HepG2 (cell line): ENCODE measurements around the gene NEURL2. TPM values are rescaled to one million over a fixed set of nuclear protein-coding genes. Genes with fewer than 3 reads are reported as not detected.

Experiments
- BRCA1 ChIP-seq: sonication (generic); formaldehyde crosslinking; IDR thresholded peaks from 2 replicates; pipeline ENCODE4 v1.4.0; 2020; ENCODE audit warnings: missing genetic modification reagents
- FOXC1 ChIP-seq: sonication (generic); formaldehyde crosslinking; IDR thresholded peaks from 2 replicates; pipeline ENCODE4 v1.8.0; 2022; ENCODE audit warnings: mild to moderate bottlenecking, missing genetic modification reagents, borderline replicate concordance
- HES4 ChIP-seq: sonication (generic); formaldehyde crosslinking; IDR thresholded peaks from 2 replicates; pipeline ENCODE4 v1.9.0; 2021; ENCODE audit warnings: mild to moderate bottlenecking, missing genetic modification reagents, borderline replicate concordance
- HIVEP1 ChIP-seq: sonication (generic); formaldehyde crosslinking; IDR thresholded peaks from 2 replicates; pipeline ENCODE4 v1.4.0; 2020; ENCODE audit warnings: mild to moderate bottlenecking, missing genetic modification reagents
- HNRNPH1 ChIP-seq: fragments of 200-400 bp; formaldehyde crosslinking; optimal IDR thresholded peaks from 2 replicates; pipeline ENCODE3; 2017; ENCODE audit warnings: mild to moderate bottlenecking, low read depth, low read length
- ISL2 ChIP-seq: sonication (generic); formaldehyde crosslinking; IDR thresholded peaks from 2 replicates; pipeline ENCODE4 v1.5.0; 2020; ENCODE audit warnings: missing genetic modification reagents
- MAF1 ChIP-seq: sonication (generic); formaldehyde crosslinking; IDR thresholded peaks from 2 replicates; pipeline ENCODE4 v1.5.0; 2020; ENCODE audit warnings: missing genetic modification reagents, borderline replicate concordance
- PPARG ChIP-seq: conservative IDR thresholded peaks from 2 replicates; pipeline ENCODE4 v1.6.1; 2016; ENCODE audit warnings: missing biosample characterization, missing genetic modification reagents
- SAP130 ChIP-seq: IDR thresholded peaks from 2 replicates; pipeline ENCODE4 v1.6.1; 2016; ENCODE audit warnings: low read depth
- SP2 ChIP-seq: sonication (generic); formaldehyde crosslinking; IDR thresholded peaks from 2 replicates; pipeline ENCODE4 v1.5.1; 2020; ENCODE audit warnings: mild to moderate bottlenecking, missing genetic modification reagents
- SRSF4 ChIP-seq: fragments of 200-400 bp; formaldehyde crosslinking; IDR thresholded peaks from one replicate; pipeline ENCODE4 v1.6.1; 2018; ENCODE audit warnings: mild to moderate bottlenecking, low read depth, low read length, moderate library complexity; ENCODE audit not compliant: poor library complexity, severe bottlenecking
- STAG1 ChIP-seq: sonication (generic); formaldehyde crosslinking; IDR thresholded peaks from 2 replicates; pipeline ENCODE4 v1.4.0; 2020; ENCODE audit warnings: missing genetic modification reagents
- ZFYVE20 ChIP-seq: sonication (generic); formaldehyde crosslinking; IDR thresholded peaks from 2 replicates; pipeline ENCODE4 v1.8.0; 2023; ENCODE audit warnings: low read depth, mild to moderate bottlenecking, moderate library complexity, missing genetic modification reagents, borderline replicate concordance
- ZNF10 ChIP-seq: sonication (generic); formaldehyde crosslinking; IDR thresholded peaks from 2 replicates; pipeline ENCODE4 v1.4.0; 2020; ENCODE audit warnings: mild to moderate bottlenecking, low read depth, missing genetic modification reagents, borderline replicate concordance
- ZNF253 ChIP-seq: sonication (generic); formaldehyde crosslinking; IDR thresholded peaks from 2 replicates; pipeline ENCODE4 v1.8.0; 2022; ENCODE audit warnings: mild to moderate bottlenecking, missing genetic modification reagents, borderline replicate concordance
- ZNF274 ChIP-seq: sonication (generic); formaldehyde crosslinking; IDR thresholded peaks from 2 replicates; pipeline ENCODE4 v1.5.1; 2020; ENCODE audit warnings: mild to moderate bottlenecking, missing genetic modification reagents
- ZNF331 ChIP-seq: sonication (generic); formaldehyde crosslinking; IDR thresholded peaks from 2 replicates; pipeline ENCODE4 v1.4.0; 2020; ENCODE audit warnings: missing genetic modification reagents
- ZNF558 ChIP-seq: sonication (generic); formaldehyde crosslinking; IDR thresholded peaks from 2 replicates; pipeline ENCODE4 v1.9.0; 2022; ENCODE audit warnings: mild to moderate bottlenecking, missing genetic modification reagents, borderline replicate concordance
- ZNF644 ChIP-seq: IDR thresholded peaks from 2 replicates; pipeline ENCODE4 v1.6.1; 2016; ENCODE audit warnings: low read depth
- ZNF761 ChIP-seq: sonication (generic); formaldehyde crosslinking; conservative IDR thresholded peaks from 2 replicates; pipeline ENCODE4 v1.4.0; 2020; ENCODE audit warnings: mild to moderate bottlenecking, missing genetic modification reagents
- polyA plus RNA-seq, 8 experiments: library from polyadenylated mRNA; depleted of rRNA in 3 of 8; stranded (reverse) in 7 of 8; unstranded in 1 of 8; fragments of >200 nt; fragmentation: Illumina TruSeq in 4 of 8; extraction: Trizol in 4 of 8; gene quantifications; 2 replicates each; pipeline versions ENCODE4 v1.2.1 to v1.2.3, GENCODE V29; 2011 to 2016; ENCODE audit warnings: low read depth in 4 of 8, missing spikeins in 1 of 8, mixed read lengths in 1 of 8; ENCODE audit not compliant: insufficient read depth in 1 of 8
- total RNA-seq, 5 experiments: library from RNA; depleted of rRNA; stranded (reverse); fragments of >200 nt; fragmentation: Illumina TruSeq; extraction: Trizol; gene quantifications; 2 replicates each; pipeline ENCODE4 v1.2.3, GENCODE V29; 2016; ENCODE audit warnings: low read depth in 1 of 5
- TF ChIP-seq, protein P1 (sequence below): sonication (generic); formaldehyde crosslinking; IDR thresholded peaks from 2 replicates; pipeline ENCODE4 v1.5.0; 2020; ENCODE audit warnings: missing genetic modification reagents
- TF ChIP-seq, protein P2 (sequence below): sonication (generic); formaldehyde crosslinking; IDR thresholded peaks from 2 replicates; pipeline ENCODE4 v1.5.0; 2020; ENCODE audit warnings: missing genetic modification reagents
- TF ChIP-seq, protein P3 (sequence below): sonication (generic); formaldehyde crosslinking; IDR thresholded peaks from 2 replicates; pipeline ENCODE4 v1.4.0; 2020; ENCODE audit warnings: missing genetic modification reagents, borderline replicate concordance

The NEURL2 gene
- total and polyA plus RNA-seq, 2 of the 13 experiments (the other 11 are each of a cell fraction or from before 2014, with no cell fraction given), result 7.2 to 9.7 TPM

DNA sequence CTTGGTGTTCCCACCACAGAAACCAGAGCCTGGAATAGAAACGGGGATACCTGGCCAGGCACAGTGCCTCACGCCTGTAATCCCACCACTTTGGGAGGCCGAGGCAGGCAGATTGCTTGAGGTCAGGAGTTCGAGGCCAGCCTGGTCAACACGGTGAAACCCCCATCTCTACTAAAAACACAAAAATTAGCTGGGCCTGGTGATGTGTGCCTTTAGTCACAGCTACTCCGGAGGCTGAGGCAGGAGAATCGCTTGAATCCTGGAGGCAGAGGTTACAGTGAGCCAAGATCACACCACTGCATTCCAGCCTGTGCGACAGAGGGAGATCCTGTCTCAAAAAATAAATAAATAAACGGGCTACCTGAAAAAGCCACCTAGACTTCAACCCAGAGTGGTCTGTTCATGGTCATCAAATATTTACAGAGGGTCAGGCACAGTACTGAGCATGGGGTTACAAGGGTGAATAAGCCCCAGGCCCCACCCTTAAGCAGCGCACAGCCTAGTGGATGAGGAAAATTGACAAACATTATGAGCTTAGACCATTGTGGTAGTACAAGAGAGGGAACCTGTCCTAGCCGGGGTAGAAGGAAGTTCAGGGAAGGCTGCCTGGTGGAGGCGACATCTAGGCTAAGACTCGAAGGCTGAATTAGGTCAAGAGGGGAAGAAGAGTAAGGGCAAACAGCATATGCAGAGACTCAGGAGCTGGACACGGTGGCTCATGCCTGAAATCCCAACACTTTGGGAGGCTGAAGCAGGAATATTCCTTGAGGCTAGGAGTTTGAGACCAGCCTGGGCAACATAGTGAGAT lies 36.3 kb upstream of the NEURL2 start (continued):
- TF ChIP-seq, protein P1, sequence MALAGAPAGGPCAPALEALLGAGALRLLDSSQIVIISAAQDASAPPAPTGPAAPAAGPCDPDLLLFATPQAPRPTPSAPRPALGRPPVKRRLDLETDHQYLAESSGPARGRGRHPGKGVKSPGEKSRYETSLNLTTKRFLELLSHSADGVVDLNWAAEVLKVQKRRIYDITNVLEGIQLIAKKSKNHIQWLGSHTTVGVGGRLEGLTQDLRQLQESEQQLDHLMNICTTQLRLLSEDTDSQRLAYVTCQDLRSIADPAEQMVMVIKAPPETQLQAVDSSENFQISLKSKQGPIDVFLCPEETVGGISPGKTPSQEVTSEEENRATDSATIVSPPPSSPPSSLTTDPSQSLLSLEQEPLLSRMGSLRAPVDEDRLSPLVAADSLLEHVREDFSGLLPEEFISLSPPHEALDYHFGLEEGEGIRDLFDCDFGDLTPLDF, result no peak
- TF ChIP-seq HES4 (CRISPR knock-in tag), result 0 out of 2 replicates have a peak, but pooled peaks have one; percentile 38
- peak; percentile 49; the same call in 1 of the 2 replicates for TF ChIP-seq ZNF274 (CRISPR knock-in tag)
- no peak for TF ChIP-seq ZNF253 (CRISPR knock-in tag)
- TF ChIP-seq, protein P2, sequence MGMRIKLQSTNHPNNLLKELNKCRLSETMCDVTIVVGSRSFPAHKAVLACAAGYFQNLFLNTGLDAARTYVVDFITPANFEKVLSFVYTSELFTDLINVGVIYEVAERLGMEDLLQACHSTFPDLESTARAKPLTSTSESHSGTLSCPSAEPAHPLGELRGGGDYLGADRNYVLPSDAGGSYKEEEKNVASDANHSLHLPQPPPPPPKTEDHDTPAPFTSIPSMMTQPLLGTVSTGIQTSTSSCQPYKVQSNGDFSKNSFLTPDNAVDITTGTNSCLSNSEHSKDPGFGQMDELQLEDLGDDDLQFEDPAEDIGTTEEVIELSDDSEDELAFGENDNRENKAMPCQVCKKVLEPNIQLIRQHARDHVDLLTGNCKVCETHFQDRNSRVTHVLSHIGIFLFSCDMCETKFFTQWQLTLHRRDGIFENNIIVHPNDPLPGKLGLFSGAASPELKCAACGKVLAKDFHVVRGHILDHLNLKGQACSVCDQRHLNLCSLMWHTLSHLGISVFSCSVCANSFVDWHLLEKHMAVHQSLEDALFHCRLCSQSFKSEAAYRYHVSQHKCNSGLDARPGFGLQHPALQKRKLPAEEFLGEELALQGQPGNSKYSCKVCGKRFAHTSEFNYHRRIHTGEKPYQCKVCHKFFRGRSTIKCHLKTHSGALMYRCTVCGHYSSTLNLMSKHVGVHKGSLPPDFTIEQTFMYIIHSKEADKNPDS (CRISPR knock-in tag), result peak; percentile 97; the same call in 1 of the 2 replicates
- TF ChIP-seq, protein P3, sequence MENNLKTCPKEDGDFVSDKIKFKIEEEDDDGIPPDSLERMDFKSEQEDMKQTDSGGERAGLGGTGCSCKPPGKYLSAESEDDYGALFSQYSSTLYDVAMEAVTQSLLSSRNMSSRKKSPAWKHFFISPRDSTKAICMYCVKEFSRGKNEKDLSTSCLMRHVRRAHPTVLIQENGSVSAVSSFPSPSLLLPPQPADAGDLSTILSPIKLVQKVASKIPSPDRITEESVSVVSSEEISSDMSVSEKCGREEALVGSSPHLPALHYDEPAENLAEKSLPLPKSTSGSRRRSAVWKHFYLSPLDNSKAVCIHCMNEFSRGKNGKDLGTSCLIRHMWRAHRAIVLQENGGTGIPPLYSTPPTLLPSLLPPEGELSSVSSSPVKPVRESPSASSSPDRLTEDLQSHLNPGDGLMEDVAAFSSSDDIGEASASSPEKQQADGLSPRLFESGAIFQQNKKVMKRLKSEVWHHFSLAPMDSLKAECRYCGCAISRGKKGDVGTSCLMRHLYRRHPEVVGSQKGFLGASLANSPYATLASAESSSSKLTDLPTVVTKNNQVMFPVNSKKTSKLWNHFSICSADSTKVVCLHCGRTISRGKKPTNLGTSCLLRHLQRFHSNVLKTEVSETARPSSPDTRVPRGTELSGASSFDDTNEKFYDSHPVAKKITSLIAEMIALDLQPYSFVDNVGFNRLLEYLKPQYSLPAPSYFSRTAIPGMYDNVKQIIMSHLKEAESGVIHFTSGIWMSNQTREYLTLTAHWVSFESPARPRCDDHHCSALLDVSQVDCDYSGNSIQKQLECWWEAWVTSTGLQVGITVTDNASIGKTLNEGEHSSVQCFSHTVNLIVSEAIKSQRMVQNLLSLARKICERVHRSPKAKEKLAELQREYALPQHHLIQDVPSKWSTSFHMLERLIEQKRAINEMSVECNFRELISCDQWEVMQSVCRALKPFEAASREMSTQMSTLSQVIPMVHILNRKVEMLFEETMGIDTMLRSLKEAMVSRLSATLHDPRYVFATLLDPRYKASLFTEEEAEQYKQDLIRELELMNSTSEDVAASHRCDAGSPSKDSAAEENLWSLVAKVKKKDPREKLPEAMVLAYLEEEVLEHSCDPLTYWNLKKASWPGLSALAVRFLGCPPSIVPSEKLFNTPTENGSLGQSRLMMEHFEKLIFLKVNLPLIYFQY (CRISPR knock-in tag), result peak; percentile 87
- peak; percentile 94 for TF ChIP-seq SAP130 (CRISPR knock-in tag)
- peak; percentile 45; the same call in 1 of the 2 replicates for TF ChIP-seq SP2 (CRISPR knock-in tag)
- TF ChIP-seq STAG1 (CRISPR knock-in tag), result peak; percentile 52
- TF ChIP-seq MAF1, result no peak
- no peak for TF ChIP-seq SRSF4
- TF ChIP-seq ZFYVE20, result no peak
- TF ChIP-seq ZNF10 (CRISPR knock-in tag), result no peak
- TF ChIP-seq BRCA1, result peak; percentile 84
- TF ChIP-seq ZNF761 (CRISPR knock-in tag), result no peak; the same call in 1 of the 2 replicates
- peak; percentile 68; the same call in 1 of the 2 replicates for TF ChIP-seq ZNF558 (CRISPR knock-in tag)
- TF ChIP-seq HIVEP1, result peak; percentile 89
- TF ChIP-seq ISL2 (CRISPR knock-in tag), result peak; percentile 82; the same call in 1 of the 2 replicates
- TF ChIP-seq FOXC1, result no peak
- peak; percentile 94 for TF ChIP-seq ZNF331
- no peak for TF ChIP-seq HNRNPH1
- TF ChIP-seq PPARG (CRISPR knock-in tag), result peak; percentile 94
- TF ChIP-seq ZNF644 (CRISPR knock-in tag), result peak; percentile 70
